HT-29 (cell line): ENCODE data around the gene NOTCH2NLA. TPM values are rescaled to one million over a fixed set of nuclear protein-coding genes. Genes with fewer than 3 reads are reported as not detected.
"Not testable (repeated sequence)": the region's sequence is repeated elsewhere in the genome, so short reads cannot be mapped to it uniquely, and the experiment has no call there.

ENCODE experiments used
- DNase-seq: peaks from one replicate; pipeline ENCODE4 v3.0.0-alpha.2; 2015; ENCODE audit warnings: low spot score
- total RNA-seq: library from RNA; depleted of rRNA; stranded (reverse); fragments of >200 nt; shearing (Covaris generic); gene quantifications from 2 replicates; pipeline ENCODE4 v1.2.3, GENCODE V29; 2014; rRNA removed

Gene NOTCH2NLA
- total RNA-seq, 1 experiment from 2014 or later: 32.7 TPM

DNA sequence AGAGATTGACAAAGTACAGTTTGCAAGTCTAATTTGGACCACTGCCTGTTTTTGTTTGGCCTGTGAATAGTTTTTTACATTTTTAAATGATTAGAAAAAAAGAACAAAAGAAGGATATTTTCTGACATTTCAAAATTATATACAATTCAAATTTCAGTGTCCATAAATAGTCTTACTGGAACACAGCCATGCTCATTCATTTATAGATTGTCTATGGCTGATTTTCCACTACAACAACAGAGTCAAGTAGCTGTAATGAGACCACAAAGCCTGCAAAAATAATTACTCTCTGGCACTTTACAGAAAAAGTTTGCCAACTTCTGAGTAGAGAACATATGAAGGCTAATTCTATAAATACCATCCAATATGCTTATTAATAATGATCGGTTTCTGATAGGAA lies 61.1 kb downstream of the NOTCH2NLA start:
- not testable (repeated sequence) for DNase-seq

GRCh38 chr1:146167273-146167672 lies 61.5 kb downstream of the NOTCH2NLA start:
- not testable (repeated sequence) for DNase-seq

DNA sequence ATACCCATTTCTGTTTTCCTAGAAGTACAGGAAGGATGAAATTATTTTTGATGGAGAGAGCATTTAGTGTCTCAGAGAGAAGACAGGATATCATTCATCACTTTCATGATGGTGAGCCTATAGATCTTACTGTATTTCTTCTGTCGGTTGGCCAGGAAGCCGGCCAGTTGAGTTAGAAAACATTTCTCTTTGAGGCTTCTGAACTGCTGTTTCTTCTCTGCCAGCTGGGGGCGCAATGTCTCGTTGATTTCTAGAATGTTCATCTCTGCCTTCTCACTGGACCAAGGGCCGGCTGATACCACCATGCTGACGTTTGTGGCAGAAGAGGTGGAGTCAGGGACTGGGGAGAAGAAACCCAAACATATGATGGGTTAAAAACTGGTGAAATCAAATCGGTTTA lies 84.4 kb downstream of the NOTCH2NLA start, which contains the start of gene NBPF10:
NBPF10 (minus strand) TSS at position 340 of the 400 bp plus-strand sequence; CDS start at position 305, 35 bp downstream.
- DNase-seq: not testable (repeated sequence)

Other genes starting within 250 kb of the NOTCH2NLA start
- gene TXNIP, start 232.4 kb downstream of the NOTCH2NLA start, total RNA-seq: 30.1 and 46.6 TPM in 2 replicates
- gene HJV, start 207.3 kb downstream of the NOTCH2NLA start, total RNA-seq: not detected in 2 replicates
- gene NBPF10, start 84.2 kb downstream of the NOTCH2NLA start, total RNA-seq: 0.20 and 0.37 TPM in 2 replicates